H9 (cell line): ENCODE data around the gene RAB6A. TPM values are rescaled to one million over a fixed set of nuclear protein-coding genes. Genes with fewer than 3 reads are reported as not detected.

ENCODE experiments used
- DNase-seq: peaks from one replicate; pipeline ENCODE4 v3.0.0-alpha.2; 2017
- H2AFZ ChIP-seq: one replicate; pipeline ENCODE4 v1.6.1; 2013; ENCODE audit warnings: mild to moderate bottlenecking, low read length, control low read depth, moderate library complexity
- H2AK5ac ChIP-seq: 2 replicates; pipeline ENCODE4 v1.6.1; 2013; ENCODE audit warnings: low read length, control low read depth, mixed read lengths; ENCODE audit not compliant: insufficient read length
- H2BK120ac ChIP-seq: one replicate; pipeline ENCODE4 v1.6.1; 2013; ENCODE audit warnings: low read depth, mild to moderate bottlenecking, low read length, control low read depth, inconsistent platforms; ENCODE audit not compliant: poor library complexity, severe bottlenecking
- H2BK12ac ChIP-seq: 2 replicates; pipeline ENCODE4 v1.6.1; 2013; ENCODE audit warnings: low read length, control low read depth, mixed read lengths, low read depth; ENCODE audit not compliant: insufficient read length
- H2BK15ac ChIP-seq: 2 replicates; pipeline ENCODE4 v1.6.1; 2013; ENCODE audit warnings: low read depth, low read length, control low read depth
- H2BK20ac ChIP-seq: one replicate; pipeline ENCODE4 v1.6.1; 2013; ENCODE audit warnings: low read depth, mild to moderate bottlenecking, low read length, control low read depth, inconsistent platforms; ENCODE audit not compliant: poor library complexity, severe bottlenecking
- H2BK5ac ChIP-seq: 2 replicates; pipeline ENCODE4 v1.6.1; 2013; ENCODE audit warnings: low read length, control low read depth, mixed read lengths; ENCODE audit not compliant: insufficient read length
- H3K14ac ChIP-seq: 2 replicates; pipeline ENCODE4 v1.6.1; 2013; ENCODE audit warnings: low read length, control low read depth; ENCODE audit not compliant: insufficient read depth
- H3K18ac ChIP-seq: 2 replicates; pipeline ENCODE4 v1.6.1; 2013; ENCODE audit warnings: low read depth, mild to moderate bottlenecking, mixed read lengths, low read length, control low read depth; ENCODE audit not compliant: insufficient read length
- H3K23ac ChIP-seq: 2 replicates; pipeline ENCODE4 v1.6.1; 2013; ENCODE audit warnings: low read length, control low read depth, mixed read lengths, low read depth; ENCODE audit not compliant: insufficient read length
- H3K23me2 ChIP-seq: 2 replicates; pipeline ENCODE4 v1.6.1; 2013; ENCODE audit warnings: low read depth, mild to moderate bottlenecking, mixed read lengths, low read length, control low read depth; ENCODE audit not compliant: insufficient read length, poor library complexity, severe bottlenecking
- H3K27ac ChIP-seq: 2 replicates; pipeline ENCODE4 v1.5.1; 2013; ENCODE audit warnings: low read length, control low read depth, mixed read lengths, low read depth; ENCODE audit not compliant: insufficient read length
- H3K27me3 ChIP-seq: 2 replicates; pipeline ENCODE4 v1.6.1; 2013; ENCODE audit warnings: low read length, control low read depth, inconsistent platforms; ENCODE audit not compliant: insufficient read depth
- H3K4ac ChIP-seq: 2 replicates; pipeline ENCODE4 v1.6.1; 2013; ENCODE audit warnings: low read depth, mild to moderate bottlenecking, control low read depth, inconsistent platforms, low read length, moderate library complexity
- H3K4me1 ChIP-seq: 2 replicates; pipeline ENCODE4 v1.6.1; 2013; ENCODE audit warnings: low read length, control low read depth, inconsistent platforms; ENCODE audit not compliant: insufficient read depth
- H3K4me2 ChIP-seq: 2 replicates; pipeline ENCODE4 v1.6.1; 2013; ENCODE audit warnings: low read length, control low read depth, mixed read lengths; ENCODE audit not compliant: insufficient read length, insufficient read depth
- H3K56ac ChIP-seq: 2 replicates; pipeline ENCODE4 v1.6.1; 2013; ENCODE audit warnings: low read depth, mild to moderate bottlenecking, mixed read lengths, low read length, control low read depth; ENCODE audit not compliant: insufficient read length
- H3K79me1 ChIP-seq: 2 replicates; pipeline ENCODE4 v1.6.1; 2013; ENCODE audit warnings: low read depth, mild to moderate bottlenecking, moderate library complexity, low read length, control low read depth, inconsistent platforms; ENCODE audit not compliant: insufficient read depth, poor library complexity, severe bottlenecking
- H3K79me2 ChIP-seq: 2 replicates; pipeline ENCODE4 v1.6.1; 2013; ENCODE audit warnings: low read length, control low read depth, inconsistent platforms; ENCODE audit not compliant: insufficient read depth
- H3K9ac ChIP-seq: 2 replicates; pipeline ENCODE4 v1.6.1; 2013; ENCODE audit warnings: low read length, control low read depth, mixed read lengths; ENCODE audit not compliant: insufficient read length; ENCODE audit errors: extremely low read depth
- H3K9me3 ChIP-seq: one replicate; pipeline ENCODE4 v1.6.1; 2013; ENCODE audit warnings: low read depth, low read length, inconsistent platforms; ENCODE audit not compliant: control insufficient read depth
- H3T11ph ChIP-seq: one replicate; pipeline ENCODE4 v1.6.1; 2013; ENCODE audit warnings: mild to moderate bottlenecking, low read length, control low read depth, inconsistent platforms
- H4K20me1 ChIP-seq: one replicate; pipeline ENCODE4 v1.6.1; 2013; ENCODE audit not compliant: control insufficient read depth, insufficient read length, insufficient read depth
- H4K5ac ChIP-seq: 2 replicates; pipeline ENCODE4 v1.6.1; 2013; ENCODE audit warnings: low read depth, mild to moderate bottlenecking, mixed read lengths, low read length, control low read depth; ENCODE audit not compliant: insufficient read length
- H4K8ac ChIP-seq: replicated peaks from 2 replicates; pipeline ENCODE4 v1.6.1; 2013; ENCODE audit warnings: low read length, control low read depth, mixed read lengths, low read depth; ENCODE audit not compliant: insufficient read length
- H4K91ac ChIP-seq: 2 replicates; pipeline ENCODE4 v1.6.1; 2013; ENCODE audit warnings: low read depth, mild to moderate bottlenecking, moderate library complexity, mixed read lengths, low read length, control low read depth; ENCODE audit not compliant: insufficient read length
- H3K27ac Mint-ChIP-seq, 3 experiments: 2 replicates in 2 of 3; 3 replicates in 1 of 3; pipeline ENCODE4 v1.8.0; 2020 to 2021; ENCODE audit warnings: mixed read lengths in 3 of 3, mild to moderate bottlenecking in 1 of 3, moderate library complexity in 1 of 3
- H3K27me3 Mint-ChIP-seq: 2 replicates; pipeline ENCODE4 v1.8.0; 2021; ENCODE audit warnings: low read depth, mild to moderate bottlenecking, moderate library complexity, mixed read lengths
- H3K36me3 Mint-ChIP-seq, 3 experiments: 2 replicates in 2 of 3; 3 replicates in 1 of 3; pipeline ENCODE4 v1.8.0; 2020 to 2021; ENCODE audit warnings: low read depth in 3 of 3, mixed read lengths in 3 of 3; ENCODE audit not compliant: insufficient read depth in 1 of 3
- H3K4me1 Mint-ChIP-seq, 2 experiments: 2 replicates each; pipeline ENCODE4 v1.8.0; 2020; ENCODE audit warnings: mixed read lengths in 2 of 2
- H3K4me3 Mint-ChIP-seq, 2 experiments: 2 replicates in 1 of 2; 3 replicates in 1 of 2; pipeline ENCODE4 v1.8.0; 2020 to 2021; ENCODE audit warnings: mild to moderate bottlenecking in 2 of 2, mixed read lengths in 2 of 2, moderate library complexity in 1 of 2
- H3K9me3 Mint-ChIP-seq, 2 experiments: 2 replicates in 1 of 2; 3 replicates in 1 of 2; pipeline ENCODE4 v1.8.0; 2020; ENCODE audit warnings: mild to moderate bottlenecking in 2 of 2, mixed read lengths in 2 of 2, moderate library complexity in 1 of 2
- CTCF ChIP-seq: fragments of 200-600 bp; sonication (generic); conservative IDR thresholded peaks from 3 replicates; pipeline ENCODE4 v1.8.0; 2021; ENCODE audit warnings: antibody characterized with exemption, mild to moderate bottlenecking
- WGBS: extraction: QIAGEN DNeasy Blood & Tissue Kit; methylation state at CpG from one replicate; pipeline ENCODE4 v1.1.7; 2013; ENCODE audit warnings: missing lambda C conversion rate, low lambda C conversion rate, mixed read lengths; ENCODE audit not compliant: insufficient read length; ENCODE audit errors: extremely low coverage; 5-methylcytosine and 5-hydroxymethylcytosine counted together
- total RNA-seq: library from RNA; stranded (reverse); gene quantifications from 2 replicates; pipeline ENCODE4 v1.2.1, GENCODE V29; 2021

The RAB6A gene
- total RNA-seq, 1 experiment from 2014 or later, result 72.8 TPM

DNA sequence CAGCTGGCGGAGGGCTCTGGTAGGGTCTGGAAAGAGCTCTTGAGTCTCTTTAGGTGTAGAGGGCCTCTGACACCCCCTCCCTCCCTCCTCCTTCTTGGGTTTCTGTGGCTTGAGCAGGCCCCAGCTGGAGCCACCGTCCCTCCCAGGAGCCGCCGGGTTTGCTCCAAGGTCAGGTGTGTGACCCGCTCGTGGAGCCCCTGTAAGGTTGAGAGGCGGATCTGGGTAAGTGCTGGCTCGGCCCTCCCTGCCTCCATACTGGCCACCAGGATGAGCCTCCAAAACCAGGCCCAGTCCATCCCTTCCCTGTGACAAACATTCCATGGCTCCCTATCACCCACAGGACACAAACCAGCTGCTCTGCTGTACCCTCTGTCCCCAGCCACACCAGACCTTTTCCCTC, 105.2 kb downstream of the RAB6A start:
- Histone ChIP-seq H2BK120ac (no peak overlapping the region), H2AFZ (no peak overlapping the region), H3K27ac (no peak overlapping the region), H3K27me3 (no peaks in the 10 kb centered on the region), H4K5ac (no peak overlapping the region), H4K8ac (no peak overlapping the region), H3K23me2 (peaks cover 1% of the 10 kb centered on the region), H2BK20ac (no peak overlapping the region), H3T11ph (no peak overlapping the region), H3K79me1 (no peaks in the 10 kb centered on the region), H2AK5ac (no peak overlapping the region), H3K79me2 (no peaks in the 10 kb centered on the region), H3K4me1 (peaks cover 5% of the 10 kb centered on the region; the same call in 1 of the 2 replicates), H3K14ac (no peak overlapping the region), H4K20me1 (no peaks in the 10 kb centered on the region), H3K4ac (no peak overlapping the region), H2BK5ac (no peak overlapping the region), H3K9me3 (no peaks in the 10 kb centered on the region), H2BK12ac (no peak overlapping the region), H3K4me2 (no peak overlapping the region), H4K91ac (no peak overlapping the region), H3K9ac (no peak overlapping the region), H3K56ac (no peak overlapping the region), H3K23ac (no peak overlapping the region), H2BK15ac (no peak overlapping the region), H3K18ac (no peak overlapping the region)
- no peak for TF ChIP-seq CTCF
- Mint-ChIP-seq H3K9me3 (no peaks in the 10 kb centered on the region; a peak in 1 of 5 replicates), H3K4me1 (peaks cover 19 to 22% of the 10 kb centered on the region in 2 experiments), H3K27ac (peak overlapping the region in 2 of 3 experiments; percentile 50 to 54; a peak in 2 of 7 replicates), H3K36me3 (peaks cover 0 to 18% (median 17%) of the 10 kb centered on the region in 3 experiments; a peak in 4 of 7 replicates), H3K27me3 (peaks cover 5% of the 10 kb centered on the region), H3K4me3 (no peak overlapping the region)
- no CpG with 5 or more reads among the region's 8 CpGs for WGBS
- DNase-seq, result no peak
